ENCODE results near the gene TAF11L6. TPM values are rescaled to one million over a fixed set of nuclear protein-coding genes. Genes with fewer than 3 reads are reported as not detected.
"Not testable (repeated sequence)": the region's sequence is repeated elsewhere in the genome, so short reads cannot be mapped to it uniquely, and the experiment has no call there.

Gene TAF11L6
- total RNA-seq, 1 experiment from 2014 or later = not detected

DNA sequence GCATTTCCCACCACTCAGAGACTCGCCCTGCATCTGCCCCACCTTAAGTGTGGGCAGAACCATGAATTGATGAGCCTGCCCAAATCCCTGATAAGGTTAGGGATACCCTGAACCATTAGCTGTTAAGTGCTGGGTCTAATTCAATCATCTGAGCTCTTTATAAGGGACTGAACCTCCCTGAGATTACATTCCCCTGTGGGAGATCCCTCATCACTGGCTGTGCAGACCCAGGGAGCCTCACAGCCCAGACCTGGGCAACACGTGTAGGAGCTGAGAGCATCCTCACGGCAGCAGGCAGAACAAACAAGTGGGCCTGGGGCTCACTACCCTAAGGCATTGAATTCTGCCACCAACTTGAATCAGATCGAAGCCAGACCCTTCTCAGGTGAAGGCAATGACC, 31.0 kb upstream of the TAF11L6 start:
- Histone ChIP-seq H3K4me2 (ENCODE audit: low read length) (no peak overlapping the region), H2AFZ (ENCODE audit: low read depth, low read length, poor library complexity, severe bottlenecking) (no peak overlapping the region), H3K9ac (ENCODE audit: low read length) (no peak overlapping the region), H3K9me2 (ENCODE audit: insufficient read depth) (no peaks in the 10 kb centered on the region), H3K27ac (ENCODE audit: low read depth, low read length) (no peak overlapping the region), H3K79me2 (ENCODE audit: insufficient read depth, low read length) (no peaks in the 10 kb centered on the region), H3K4me1 (ENCODE audit: control insufficient read depth in 1 of 2, insufficient read depth in 2 of 2, low read length in 2 of 2) (no peaks in the 10 kb centered on the region), H3K27me3 (ENCODE audit: insufficient read depth, low read length) (no peaks in the 10 kb centered on the region), H4K20me1 (ENCODE audit: insufficient read depth) (no peaks in the 10 kb centered on the region), H3K36me3 (ENCODE audit: control insufficient read depth in 1 of 2, insufficient read depth in 2 of 2, low read length in 2 of 2) (no peaks in the 10 kb centered on the region), H3K4me3 (replicated peaks in 1 of 2; ENCODE audit: low read depth in 1 of 2, low read length in 2 of 2) (no peak overlapping the region), H3K9me3 (ENCODE audit: control insufficient read depth in 1 of 2, insufficient read depth in 1 of 2, low read depth in 1 of 2, low read length in 2 of 2) (peaks cover 0 to 8% of the 10 kb centered on the region in 2 experiments; a peak in 1 of 4 replicates)
- ChIA-PET POLR2A (no interaction called here), CTCF (no interaction called here), RAD21 (ENCODE audit: low non-redundant PET in 1 of 2, low total read pairs in 2 of 2, uncharacterized antibody in 2 of 2, unreplicated experiment in 2 of 2) (no interaction called here)
- intact Hi-C loops (cut with micrococcal nuclease) = no loop called here
- DNase-seq (ENCODE audit: low read depth, low spot score) = no peak
- BruUV-seq (replicated peaks) = no TSS peak
- no peak for ATAC-seq
- TF ChIP-seq CEBPB (IDR thresholded peaks at IDR 0.05; ENCODE audit: low read depth) (no peak), SIN3A (IDR thresholded peaks at IDR 0.05; ENCODE audit: low read depth) (no peak), SRF (IDR thresholded peaks at IDR 0.05; ENCODE audit: low read depth) (no peak), ATF3 (IDR thresholded peaks at IDR 0.05) (no peak), TCF7L2 (IDR thresholded peaks at IDR 0.05; ENCODE audit: borderline replicate concordance, extremely low read depth, insufficient read depth, insufficient read length) (no peak), JUND (IDR thresholded peaks at IDR 0.05) (no peak), RAD21 (IDR thresholded peaks at IDR 0.05; ENCODE audit: low read depth) (no peak), ZNF274 (IDR thresholded peaks at IDR 0.05; ENCODE audit: low read depth, low read length) (no peak), CBX3 (IDR thresholded peaks at IDR 0.05; ENCODE audit: low read depth) (no peak), ELF1 (IDR thresholded peaks at IDR 0.05; ENCODE audit: borderline replicate concordance, low read depth) (no peak), EZH2phosphoT487 (IDR thresholded peaks at IDR 0.05; ENCODE audit: borderline replicate concordance) (no peak), SP1 (IDR thresholded peaks at IDR 0.05; ENCODE audit: low read depth) (no peak), MAX (IDR thresholded peaks at IDR 0.05) (no peak), YY1 (IDR thresholded peaks at IDR 0.05; ENCODE audit: extremely low read depth, insufficient replicate concordance, low read depth, low read length) (no peak)

GRCh38 chr5:17497931-17498330, 30.5 kb upstream of the TAF11L6 start, which contains the start of gene TAF11L2:
TSS of gene TAF11L2 (plus strand) at chr5:17498231.
- POLR2A ChIA-PET; RAD21 ChIA-PET (ENCODE audit: low non-redundant PET in 1 of 2, low total read pairs in 2 of 2, uncharacterized antibody in 2 of 2, unreplicated experiment in 2 of 2); H3K4me2 ChIP-seq (ENCODE audit: low read length): not testable (repeated sequence)

More at GRCh38 chr5:17497931-17498330, 30.5 kb upstream of the TAF11L6 start, which contains the start of gene TAF11L2:
- H3K9ac ChIP-seq (ENCODE audit: low read length); H3K79me2 ChIP-seq (ENCODE audit: insufficient read depth, low read length); H3K27me3 ChIP-seq (ENCODE audit: insufficient read depth, low read length); H3K4me3 ChIP-seq (replicated peaks in 1 of 2; ENCODE audit: low read depth in 1 of 2, low read length in 2 of 2); ATAC-seq; H3K9me2 ChIP-seq (ENCODE audit: insufficient read depth); H4K20me1 ChIP-seq (ENCODE audit: insufficient read depth); BruUV-seq (replicated peaks); H3K4me1 ChIP-seq (ENCODE audit: control insufficient read depth in 1 of 2, insufficient read depth in 2 of 2, low read length in 2 of 2); H3K9me3 ChIP-seq (ENCODE audit: control insufficient read depth in 1 of 2, insufficient read depth in 1 of 2, low read depth in 1 of 2, low read length in 2 of 2); CTCF ChIA-PET; H3K36me3 ChIP-seq (ENCODE audit: control insufficient read depth in 1 of 2, insufficient read depth in 2 of 2, low read length in 2 of 2); H3K27ac ChIP-seq (ENCODE audit: low read depth, low read length); H2AFZ ChIP-seq (ENCODE audit: low read depth, low read length, poor library complexity, severe bottlenecking); intact Hi-C loops (cut with micrococcal nuclease); DNase-seq (ENCODE audit: low read depth, low spot score): not testable (repeated sequence)

All from HCT116 (cell line).